ENCODE measurements around the gene SPTBN1.
"Not testable (repeated sequence)": the region's sequence is repeated elsewhere in the genome, so short reads cannot be mapped to it uniquely, and the experiment has no call there.

SPTBN1 gene

GRCh38 chr2:54471221-54471711, 15.1 kb downstream of the SPTBN1 start:
- DNase-seq = no peak

GRCh38 chr2:54473851-54474250, 17.7 kb downstream of the SPTBN1 start:
- no peak for DNase-seq

- DNase-seq = no peak
Measured at GRCh38 chr2:54475285-54475684, 19.2 kb downstream of the SPTBN1 start.

- no peak for DNase-seq
Measured at GRCh38 chr2:54475919-54476318, 19.8 kb downstream of the SPTBN1 start.

- no peak for DNase-seq
Measured at GRCh38 chr2:54476852-54477251, 20.7 kb downstream of the SPTBN1 start.

GRCh38 chr2:54477896-54478295, 21.8 kb downstream of the SPTBN1 start:
- DNase-seq = no peak

GRCh38 chr2:54478899-54479298, 22.8 kb downstream of the SPTBN1 start:
- no peak for DNase-seq

- DNase-seq = no peak
Measured at GRCh38 chr2:54479424-54479823, 23.3 kb downstream of the SPTBN1 start.

GRCh38 chr2:54480025-54480424, 23.9 kb downstream of the SPTBN1 start:
- no peak for DNase-seq

- no peak for DNase-seq
Measured at GRCh38 chr2:54481686-54482085, 25.6 kb downstream of the SPTBN1 start.

GRCh38 chr2:54482715-54483114, 26.6 kb downstream of the SPTBN1 start:
- DNase-seq = no peak

- no peak for DNase-seq
Measured at GRCh38 chr2:54483426-54483825, 27.3 kb downstream of the SPTBN1 start.

GRCh38 chr2:54485756-54486155, 29.6 kb downstream of the SPTBN1 start:
- DNase-seq = not testable (repeated sequence)

GRCh38 chr2:54486766-54487165, 30.6 kb downstream of the SPTBN1 start:
- DNase-seq = no peak

GRCh38 chr2:54490863-54491262, 34.7 kb downstream of the SPTBN1 start:
- DNase-seq = no peak

GRCh38 chr2:54492335-54492734, 36.2 kb downstream of the SPTBN1 start:
- DNase-seq = no peak

GRCh38 chr2:54494087-54494486, 38.0 kb downstream of the SPTBN1 start:
- DNase-seq = no peak

- no peak for DNase-seq
Measured at GRCh38 chr2:54496920-54497319, 40.8 kb downstream of the SPTBN1 start.

GRCh38 chr2:54497763-54498680, 41.9 kb downstream of the SPTBN1 start:
- no peak for DNase-seq

- DNase-seq = no peak
Measured at GRCh38 chr2:54499661-54500060, 43.5 kb downstream of the SPTBN1 start.

GRCh38 chr2:54500404-54501205, 44.5 kb downstream of the SPTBN1 start:
- DNase-seq = no peak

- DNase-seq = no peak
Measured at GRCh38 chr2:54502731-54503130, 46.6 kb downstream of the SPTBN1 start.

GRCh38 chr2:54503192-54503591, 47.1 kb downstream of the SPTBN1 start:
- no peak for DNase-seq

GRCh38 chr2:54503828-54504227, 47.7 kb downstream of the SPTBN1 start:
- no peak for DNase-seq
